ENCODE measurements around the gene FRMPD1. TPM values are rescaled to one million over a fixed set of nuclear protein-coding genes. Genes with fewer than 3 reads are reported as not detected.

Gene FRMPD1
- total RNA-seq, 1 experiment from 2014 or later = not detected

- Histone ChIP-seq H4K20me1 (ENCODE audit: insufficient read depth) (no peaks in the 10 kb centered on the region), H2AFZ (no peak overlapping the region), H3K9me3 (ENCODE audit: insufficient read depth, low read depth) (no peaks in the 10 kb centered on the region), H3K4me1 (replicated peaks; ENCODE audit: insufficient read depth) (no peaks in the 10 kb centered on the region), H3K4me2 (no peak overlapping the region), H3F3A (ENCODE audit: insufficient read depth, low read depth) (no peaks in the 10 kb centered on the region), H3K27ac (no peak overlapping the region), H3K27me3 (ENCODE audit: insufficient read depth, low read depth) (no peaks in the 10 kb centered on the region), H3K79me2 (ENCODE audit: low read depth) (no peaks in the 10 kb centered on the region), H3K4me3 (no peak overlapping the region), H3K9me2 (ENCODE audit: insufficient read depth) (no peaks in the 10 kb centered on the region), H3K36me3 (ENCODE audit: low read depth) (no peaks in the 10 kb centered on the region)
- intact Hi-C loops (cut with micrococcal nuclease; ENCODE audit: unreplicated experiment) = no loop called here
- ChIA-PET CTCF (no interaction called here), POLR2A (ENCODE audit: unreplicated experiment) (no interaction called here)
- DNase-seq = no peak
- TF ChIP-seq EZH2 (IDR thresholded peaks at IDR 0.05; ENCODE audit: low read depth) (no peak), CTCF (conservative IDR thresholded peaks at IDR 0.05) (no peak)
- no TSS peak for BruUV-seq (replicated peaks)
Observed at GRCh38 chr9:37719526-37719925, 68.8 kb downstream of the FRMPD1 start.

- no peak for DNase-seq
- H3K9me3 ChIP-seq (ENCODE audit: insufficient read depth, low read depth) = no peaks in the 10 kb centered on the region
- H4K20me1 ChIP-seq (ENCODE audit: insufficient read depth) = no peaks in the 10 kb centered on the region
- POLR2A ChIA-PET (ENCODE audit: unreplicated experiment) = no interaction called here
- H3K9me2 ChIP-seq (ENCODE audit: insufficient read depth) = no peaks in the 10 kb centered on the region
- H2AFZ ChIP-seq = no peak overlapping the region
- CTCF ChIA-PET = no interaction called here
- no peaks in the 10 kb centered on the region for H3F3A ChIP-seq (ENCODE audit: insufficient read depth, low read depth)
- no peaks in the 10 kb centered on the region for H3K4me1 ChIP-seq (replicated peaks; ENCODE audit: insufficient read depth)
- no peaks in the 10 kb centered on the region for H3K79me2 ChIP-seq (ENCODE audit: low read depth)
- BruUV-seq (replicated peaks) = no TSS peak
- H3K36me3 ChIP-seq (ENCODE audit: low read depth) = no peaks in the 10 kb centered on the region
- no peak overlapping the region for H3K4me3 ChIP-seq
- H3K27ac ChIP-seq = no peak overlapping the region
- no peak for TF ChIP-seq EZH2 (IDR thresholded peaks at IDR 0.05; ENCODE audit: low read depth)
- no peak for TF ChIP-seq CTCF (conservative IDR thresholded peaks at IDR 0.05)
- H3K4me2 ChIP-seq = no peak overlapping the region
- intact Hi-C loops (cut with micrococcal nuclease; ENCODE audit: unreplicated experiment) = no loop called here
- peaks cover 16% of the 10 kb centered on the region; the same call in 1 of the 2 replicates for H3K27me3 ChIP-seq (ENCODE audit: insufficient read depth, low read depth)
Observed at GRCh38 chr9:37727013-37727412, 76.3 kb downstream of the FRMPD1 start.

- no peaks in the 10 kb centered on the region for H3K79me2 ChIP-seq (ENCODE audit: low read depth)
- no TSS peak for BruUV-seq (replicated peaks)
- no peak overlapping the region for H3K27ac ChIP-seq
- POLR2A ChIA-PET (ENCODE audit: unreplicated experiment) = no interaction called here
- peaks cover 34% of the 10 kb centered on the region for H3K27me3 ChIP-seq (ENCODE audit: insufficient read depth, low read depth)
- no peaks in the 10 kb centered on the region for H4K20me1 ChIP-seq (ENCODE audit: insufficient read depth)
- H3K36me3 ChIP-seq (ENCODE audit: low read depth) = no peaks in the 10 kb centered on the region
- H3F3A ChIP-seq (ENCODE audit: insufficient read depth, low read depth) = no peaks in the 10 kb centered on the region
- H3K4me2 ChIP-seq = no peak overlapping the region
- intact Hi-C loops (cut with micrococcal nuclease; ENCODE audit: unreplicated experiment) = no loop called here
- no peak for DNase-seq
- TF ChIP-seq EZH2 (IDR thresholded peaks at IDR 0.05; ENCODE audit: low read depth) (no peak), CTCF (conservative IDR thresholded peaks at IDR 0.05) (no peak)
- no peaks in the 10 kb centered on the region for H3K9me3 ChIP-seq (ENCODE audit: insufficient read depth, low read depth)
- no peak overlapping the region for H2AFZ ChIP-seq
- CTCF ChIA-PET = no interaction called here
- H3K4me1 ChIP-seq (replicated peaks; ENCODE audit: insufficient read depth) = no peaks in the 10 kb centered on the region
- H3K9me2 ChIP-seq (ENCODE audit: insufficient read depth) = no peaks in the 10 kb centered on the region
- H3K4me3 ChIP-seq = no peak overlapping the region
Observed at GRCh38 chr9:37729499-37729898, 78.7 kb downstream of the FRMPD1 start.
